ENCODE data around the gene ASB8.
"Not testable (repeated sequence)": the region's sequence is repeated elsewhere in the genome, so short reads cannot be mapped to it uniquely, and the experiment has no call there.

GRCh38 chr12:48125542-48125941 lies 31.8 kb downstream of the ASB8 start:
- not testable (repeated sequence) for TF ChIP-seq POLR2AphosphoS5 (IDR thresholded peaks at IDR 0.05); CTCF (IDR thresholded peaks at IDR 0.05); POLR2A (IDR thresholded peaks at IDR 0.05; ENCODE audit: low read depth); EP300 (IDR thresholded peaks at IDR 0.05)

Measured in esophagus muscularis mucosa (tissue), 4 donors.